CD4-positive, alpha-beta T cell treated with Interleukin-17A for 4 hours (primary cell): ENCODE data around the gene PLEKHB1.

Experiments
- DNase-seq: peaks from one replicate; pipeline ENCODE4 v3.0.0-alpha.2; 2020; ENCODE audit warnings: mixed read lengths

Gene PLEKHB1

GRCh38 chr11:73693899-73694525 lies 47.6 kb downstream of the PLEKHB1 start:
- DNase-seq, result no peak

- no peak for DNase-seq
These were observed 58.7 kb downstream of the PLEKHB1 start for GRCh38 chr11:73705053-73705452.

- DNase-seq, result no peak
These were observed 64.6 kb downstream of the PLEKHB1 start for GRCh38 chr11:73710964-73711363.
